B cell (primary cell): ENCODE measurements around the gene CNGB1. TPM values are rescaled to one million over a fixed set of nuclear protein-coding genes. Genes with fewer than 3 reads are reported as not detected.

Experiments
- ATAC-seq: fragments of 200-7000 bp; cut with Tn5 transposase; one replicate; pipeline ENCODE4 v1.10.0; 2021; ENCODE audit warnings: low read depth, mild to moderate bottlenecking, moderate number of reproducible peaks, moderate library complexity
- CTCF ChIA-PET: fragments of 350-600 bp; sonication (Branson Sonifier 250); formaldehyde crosslinking; loops from one replicate; lab custom pipeline; 2021; ENCODE audit warnings: antibody characterized with exemption, inconsistent platforms; lab: Charles Lee
- POLR2A ChIA-PET: fragments of 350-600 bp; sonication (Branson Sonifier 250); formaldehyde crosslinking; loops from one replicate; lab custom pipeline; 2021; ENCODE audit warnings: antibody characterized with exemption; lab: Charles Lee
- DNase-seq: peaks from one replicate; pipeline ENCODE4 v3.0.0; 2013
- H2AFZ ChIP-seq: 2 replicates; pipeline ENCODE4 v1.6.1; 2012; ENCODE audit warnings: mild to moderate bottlenecking, low read depth, low read length; ENCODE audit not compliant: insufficient read depth, poor library complexity, severe bottlenecking
- H3K27ac ChIP-seq, 2 donors: 1 replicate in 1 of 2; 2 replicates in 1 of 2; pipeline ENCODE4 v1.5.1; 2012 to 2013; ENCODE audit warnings: low read length in 2 of 2, mild to moderate bottlenecking in 2 of 2, moderate library complexity in 1 of 2
- H3K27me3 ChIP-seq, 4 experiments: fragments of 200-600 bp in 1 of 4; sonication (generic) in 1 of 4; replicated peaks in 1 of 4; 1 replicate in 2 of 4; 2 replicates in 2 of 4; pipeline versions ENCODE4 v1.6.1 to v1.7.0; 2013 to 2016; ENCODE audit warnings: low read length in 3 of 4, mild to moderate bottlenecking in 2 of 4, mixed read lengths in 1 of 4, moderate library complexity in 1 of 4; ENCODE audit not compliant: insufficient read depth in 4 of 4, control insufficient read depth in 3 of 4; ENCODE audit errors: control extremely low read depth in 1 of 4
- H3K36me3 ChIP-seq, 2 experiments: replicated peaks in 1 of 2; 1 replicate in 1 of 2; 2 replicates in 1 of 2; pipeline versions ENCODE4 v1.6.1 to v1.7.1; 2013; ENCODE audit warnings: low read length in 1 of 2; ENCODE audit not compliant: insufficient read depth in 2 of 2, control insufficient read depth in 1 of 2; ENCODE audit errors: control extremely low read depth in 1 of 2, extremely low read depth in 1 of 2
- H3K4me1 ChIP-seq, 2 donors: fragments of 200-600 bp in 1 of 2; sonication (generic) in 1 of 2; 1 replicate in 1 of 2; 2 replicates in 1 of 2; pipeline versions ENCODE4 v1.5.1 to v1.6.1; 2013 to 2017; ENCODE audit warnings: low read length in 2 of 2; ENCODE audit not compliant: control insufficient read depth in 2 of 2, insufficient read depth in 2 of 2
- H3K4me2 ChIP-seq: replicated peaks from 2 replicates; pipeline ENCODE3; 2012; ENCODE audit warnings: mild to moderate bottlenecking, low read depth, low read length; ENCODE audit not compliant: poor library complexity, severe bottlenecking
- H3K4me3 ChIP-seq, 5 experiments: fragments of 200-600 bp in 1 of 5; sonication (generic) in 1 of 5; 1 replicate in 3 of 5; 2 replicates in 2 of 5; pipeline versions ENCODE4 v1.5.1 to v1.7.0; 2011 to 2016; ENCODE audit warnings: low read length in 4 of 5, mild to moderate bottlenecking in 4 of 5, low read depth in 2 of 5, control low read depth in 1 of 5, moderate library complexity in 1 of 5; ENCODE audit not compliant: insufficient read depth in 1 of 5; ENCODE audit errors: control extremely low read depth in 1 of 5, extremely low read depth in 1 of 5
- H3K79me2 ChIP-seq: fragments of 200-600 bp; sonication (generic); one replicate; pipeline ENCODE4 v1.6.0; 2016; ENCODE audit warnings: low read length; ENCODE audit not compliant: control insufficient read depth, insufficient read depth
- H3K9ac ChIP-seq: fragments of 200-600 bp; sonication (generic); 2 replicates; pipeline ENCODE4 v1.6.1; 2017; ENCODE audit warnings: mild to moderate bottlenecking, low read length, moderate library complexity
- H3K9me3 ChIP-seq, 3 donors: one replicate each; pipeline versions ENCODE4 v1.6.1 to v1.7.1; 2013; ENCODE audit warnings: low read length in 2 of 3; ENCODE audit not compliant: control insufficient read depth in 2 of 3, insufficient read depth in 1 of 3; ENCODE audit errors: control extremely low read depth in 1 of 3
- H4K20me1 ChIP-seq: 2 replicates; pipeline ENCODE4 v1.6.0; 2012; ENCODE audit warnings: mild to moderate bottlenecking, low read length; ENCODE audit not compliant: insufficient read depth, control insufficient read depth, poor library complexity, severe bottlenecking
- H3K27ac Mint-ChIP-seq: one replicate; pipeline ENCODE4 v1.8.0; 2021; ENCODE audit warnings: mixed read lengths
- H3K27me3 Mint-ChIP-seq: one replicate; pipeline ENCODE4 v1.8.0; 2021; ENCODE audit warnings: mixed read lengths
- H3K4me1 Mint-ChIP-seq: one replicate; pipeline ENCODE4 v1.8.0; 2021; ENCODE audit warnings: mixed read lengths
- H3K4me3 Mint-ChIP-seq: one replicate; pipeline ENCODE4 v1.8.0; 2021; ENCODE audit warnings: mixed read lengths
- H3K9me3 Mint-ChIP-seq: one replicate; pipeline ENCODE4 v1.8.0; 2022; ENCODE audit warnings: mixed read lengths; ENCODE audit not compliant: insufficient read depth
- CTCF ChIP-seq: fragments of 200-600 bp; IDR thresholded peaks from one replicate; pipeline ENCODE4 v1.8.0; 2022; ENCODE audit warnings: antibody characterized with exemption, mild to moderate bottlenecking
- EZH2 ChIP-seq: IDR thresholded peaks from 2 replicates; pipeline ENCODE4 v1.6.1; 2012; ENCODE audit warnings: borderline replicate concordance, low read depth, mild to moderate bottlenecking, moderate library complexity, low read length; ENCODE audit not compliant: insufficient read depth, poor library complexity, severe bottlenecking
- WGBS: methylation state at CpG from one replicate; pipeline ENCODE4 v1.1.5; 2013; ENCODE audit warnings: missing lambda C conversion rate; ENCODE audit not compliant: insufficient coverage; 5-methylcytosine and 5-hydroxymethylcytosine counted together
- intact Hi-C: fragments of 100-400 bp; cut with micrococcal nuclease; formaldehyde crosslinking; loops from one replicate; pipeline ENCODE4 v1.10.0; 2022
- polyA plus RNA-seq: library from polyadenylated mRNA; depleted of rRNA; stranded (reverse); fragments of >200 nt; gene quantifications from 2 replicates; pipeline ENCODE4 v1.2.3, GENCODE V29; 2012
- total RNA-seq, 2 donors: library from RNA; stranded (reverse); fragments of 120-200 nt in 1 of 2; gene quantifications; 1 replicate in 1 of 2; 2 replicates in 1 of 2; pipeline versions ENCODE4 v1.2.3 to v1.2.4, GENCODE V29; 2013 to 2022

CNGB1 gene
- total and polyA plus RNA-seq, 2 donors (not counting 1 experiment from before 2014, with no cell fraction given), result not detected

DNA sequence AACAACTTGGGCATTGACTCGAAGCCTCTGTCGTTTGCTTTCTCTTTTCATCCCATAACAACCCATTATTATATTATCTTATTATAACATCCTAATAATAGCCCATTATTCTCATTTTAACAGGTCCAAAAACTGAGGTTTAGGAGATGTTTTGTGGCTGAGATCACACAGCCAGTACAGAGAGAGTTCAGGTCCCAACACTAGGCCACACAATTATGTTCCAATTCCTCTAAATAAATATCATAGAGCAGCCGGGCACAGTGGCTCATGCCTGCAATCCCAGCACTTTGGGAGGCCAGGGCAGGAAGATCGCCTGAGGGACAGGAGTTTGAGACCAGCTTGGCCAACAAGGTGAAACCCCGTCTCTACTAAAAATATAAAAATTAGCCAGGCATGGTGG is 128.3 kb downstream of the CNGB1 start:
- H3K4me2 ChIP-seq, result no peak overlapping the region
- no peak overlapping the region for H3K27ac Mint-ChIP-seq
- ATAC-seq (no peak), DNase-seq (no peak)
- no peak overlapping the region for H3K4me3 Mint-ChIP-seq
- H3K4me3 ChIP-seq, result no peak overlapping the region
- no peaks in the 10 kb centered on the region for H3K27me3 ChIP-seq
- 87% methylated on average over 4 of the region's 5 CpGs for WGBS
- H3K4me1 Mint-ChIP-seq, result no peaks in the 10 kb centered on the region
- intact Hi-C loops, result no loop called here
- H3K27ac ChIP-seq, result no peak overlapping the region
- H3K9me3 Mint-ChIP-seq, result no peaks in the 10 kb centered on the region
- no peaks in the 10 kb centered on the region for H3K9me3 ChIP-seq
- H3K9ac ChIP-seq, result no peak overlapping the region
- H4K20me1 ChIP-seq, result no peaks in the 10 kb centered on the region
- H3K27me3 Mint-ChIP-seq, result peaks cover 16% of the 10 kb centered on the region
- POLR2A ChIA-PET, result no interaction called here
- H2AFZ ChIP-seq, result no peak overlapping the region
- no peaks in the 10 kb centered on the region for H3K79me2 ChIP-seq
- TF ChIP-seq CTCF (no peak), EZH2 (no peak)
- CTCF ChIA-PET, result no interaction called here
- H3K36me3 ChIP-seq, result no peaks in the 10 kb centered on the region
- peaks cover 0 to 4% of the 10 kb centered on the region in 2 donors for H3K4me1 ChIP-seq

- no peak overlapping the region for H3K9ac ChIP-seq
- H3K36me3 ChIP-seq, result no peaks in the 10 kb centered on the region
- H3K4me1 ChIP-seq, result no peaks in the 10 kb centered on the region
- no peak overlapping the region for H3K27ac ChIP-seq
- ATAC-seq (no peak), DNase-seq (no peak)
- TF ChIP-seq CTCF, result no peak
- TF ChIP-seq EZH2, result no peak
- no peaks in the 10 kb centered on the region for H3K79me2 ChIP-seq
- Mint-ChIP-seq H3K4me3 (no peak overlapping the region), H3K27me3 (peaks cover 17% of the 10 kb centered on the region), H3K4me1 (no peaks in the 10 kb centered on the region), H3K9me3 (no peaks in the 10 kb centered on the region), H3K27ac (no peak overlapping the region)
- WGBS, result 91% methylated on average over 8 of the region's 8 CpGs
- H3K4me2 ChIP-seq, result no peak overlapping the region
- no peaks in the 10 kb centered on the region for H4K20me1 ChIP-seq
- intact Hi-C loops, result no loop called here
- H3K9me3 ChIP-seq, result no peaks in the 10 kb centered on the region
- H3K4me3 ChIP-seq, result no peak overlapping the region
- POLR2A ChIA-PET, result no interaction called here
- CTCF ChIA-PET, result no interaction called here
- no peak overlapping the region for H2AFZ ChIP-seq
- no peaks in the 10 kb centered on the region for H3K27me3 ChIP-seq
Measured at GRCh38 chr16:57840833-57841232, 130.1 kb downstream of the CNGB1 start.
